Neural progenitor cell (in vitro differentiated cells): Measurements from ENCODE around the gene ARHGEF38. TPM values are rescaled to one million over a fixed set of nuclear protein-coding genes. Genes with fewer than 3 reads are reported as not detected.

Source experiments
- DNase-seq: peaks from one replicate; pipeline ENCODE4 v3.0.0-alpha.2; 2016; ENCODE audit warnings: low spot score
- H2AFZ ChIP-seq: fragments of 200-600 bp; sonication (generic); replicated peaks from 2 replicates; pipeline ENCODE4 v1.6.1; 2016; ENCODE audit warnings: antibody characterized with exemption
- H3F3A ChIP-seq: fragments of 200-600 bp; sonication (generic); 2 replicates; pipeline ENCODE4 v1.6.1; 2016; ENCODE audit warnings: antibody characterized with exemption, low read depth
- H3K27ac ChIP-seq: fragments of 200-600 bp; sonication (generic); 2 replicates; pipeline ENCODE4 v1.5.1; 2016; ENCODE audit warnings: mild to moderate bottlenecking
- H3K27me3 ChIP-seq: fragments of 200-600 bp; sonication (generic); 2 replicates; pipeline ENCODE4 v1.6.1; 2016; ENCODE audit warnings: mild to moderate bottlenecking, moderate library complexity
- H3K36me3 ChIP-seq: fragments of 200-600 bp; sonication (generic); 2 replicates; pipeline ENCODE4 v1.5.1; 2016
- H3K4me1 ChIP-seq: fragments of 200-600 bp; sonication (generic); 2 replicates; pipeline ENCODE4 v1.6.1; 2016; ENCODE audit warnings: mixed run types
- H3K4me2 ChIP-seq: fragments of 200-600 bp; sonication (generic); 2 replicates; pipeline ENCODE4 v1.6.1; 2016
- H3K4me3 ChIP-seq: fragments of 200-600 bp; sonication (generic); 2 replicates; pipeline ENCODE4 v1.5.1; 2016
- H3K79me2 ChIP-seq: fragments of 200-600 bp; sonication (generic); 2 replicates; pipeline ENCODE4 v1.6.1; 2016; ENCODE audit warnings: low read depth
- H3K9ac ChIP-seq: fragments of 200-600 bp; sonication (generic); 2 replicates; pipeline ENCODE4 v1.6.1; 2016
- H3K9me3 ChIP-seq: fragments of 200-600 bp; sonication (generic); 2 replicates; pipeline ENCODE4 v1.5.1; 2016; ENCODE audit warnings: low read depth
- H4K20me1 ChIP-seq: fragments of 200-600 bp; sonication (generic); 2 replicates; pipeline ENCODE4 v1.6.1; 2016; ENCODE audit warnings: low read depth
- H3K27ac Mint-ChIP-seq: 3 replicates; pipeline ENCODE4 v1.8.0; 2021; ENCODE audit warnings: mixed read lengths
- H3K27me3 Mint-ChIP-seq: 2 replicates; pipeline ENCODE4 v1.8.0; 2022; ENCODE audit warnings: low read depth, mild to moderate bottlenecking, inconsistent platforms, moderate library complexity, mixed read lengths; ENCODE audit not compliant: insufficient read depth
- H3K36me3 Mint-ChIP-seq: 3 replicates; pipeline ENCODE4 v1.8.0; 2021; ENCODE audit warnings: mixed read lengths
- H3K4me1 Mint-ChIP-seq: 3 replicates; pipeline ENCODE4 v1.8.0; 2021; ENCODE audit warnings: mixed read lengths
- H3K4me3 Mint-ChIP-seq: 3 replicates; pipeline ENCODE4 v1.8.0; 2021; ENCODE audit warnings: mild to moderate bottlenecking, moderate library complexity, mixed read lengths
- H3K9me3 Mint-ChIP-seq: 3 replicates; pipeline ENCODE4 v1.8.0; 2020; ENCODE audit warnings: mixed read lengths
- CTCF ChIP-seq: fragments of 200-600 bp; sonication (generic); IDR thresholded peaks from 2 replicates; pipeline ENCODE4 v1.5.1; 2017; ENCODE audit warnings: antibody characterized with exemption, mild to moderate bottlenecking
- EZH2 ChIP-seq: fragments of 200-600 bp; sonication (generic); IDR thresholded peaks from 2 replicates; pipeline ENCODE4 v1.6.1; 2017; ENCODE audit warnings: antibody characterized with exemption, mild to moderate bottlenecking, moderate library complexity
- EZH2phosphoT487 ChIP-seq: fragments of 200-600 bp; sonication (generic); IDR thresholded peaks from 2 replicates; pipeline ENCODE4 v1.6.1; 2017; ENCODE audit warnings: antibody characterized with exemption
- total RNA-seq: library from RNA; depleted of rRNA; stranded (reverse); fragments of >200 nt; gene quantifications from 2 replicates; pipeline ENCODE4 v1.2.3, GENCODE V29; 2015; ENCODE audit warnings: low replicate concordance

ARHGEF38 gene
- total RNA-seq, 1 donor from 2014 or later, result 0.28 TPM

GRCh38 chr4:105547769-105548168 lies 4.7 kb upstream of the ARHGEF38 start:
- Histone ChIP-seq H3F3A (peaks cover 16% of the 10 kb centered on the region), H3K4me3 (no peak overlapping the region), H3K9me3 (no peaks in the 10 kb centered on the region), H3K4me2 (no peak overlapping the region), H3K4me1 (peaks cover 32% of the 10 kb centered on the region), H3K79me2 (no peaks in the 10 kb centered on the region), H3K27me3 (peaks cover 8% of the 10 kb centered on the region), H4K20me1 (no peaks in the 10 kb centered on the region), H2AFZ (no peak overlapping the region), H3K27ac (no peak overlapping the region), H3K36me3 (no peaks in the 10 kb centered on the region), H3K9ac (no peak overlapping the region)
- TF ChIP-seq EZH2phosphoT487 (no peak), CTCF (no peak), EZH2 (no peak)
- Mint-ChIP-seq H3K27me3 (peaks cover 10% of the 10 kb centered on the region), H3K9me3 (peaks cover 7% of the 10 kb centered on the region), H3K4me3 (no peak overlapping the region), H3K4me1 (peaks cover 54% of the 10 kb centered on the region), H3K36me3 (no peaks in the 10 kb centered on the region), H3K27ac (no peak overlapping the region)
- DNase-seq, result no peak

GRCh38 chr4:105548483-105548882 lies 3.9 kb upstream of the ARHGEF38 start:
- H3K27me3 ChIP-seq, result peaks cover under 1% of the 10 kb centered on the region
- peaks cover 10% of the 10 kb centered on the region for H3K27me3 Mint-ChIP-seq
- H3K4me1 Mint-ChIP-seq, result peaks cover 52% of the 10 kb centered on the region

GRCh38 chr4:105550641-105551040 lies 1.8 kb upstream of the ARHGEF38 start:
- Histone ChIP-seq H3K27me3 (no peaks in the 10 kb centered on the region), H3K9ac (no peak overlapping the region), H3K4me2 (peak overlapping the region; percentile 64), H3K9me3 (no peaks in the 10 kb centered on the region), H3K27ac (no peak overlapping the region), H3F3A (peaks cover 36% of the 10 kb centered on the region), H3K4me1 (peaks cover 50% of the 10 kb centered on the region), H3K36me3 (no peaks in the 10 kb centered on the region), H3K4me3 (no peak overlapping the region), H2AFZ (no peak overlapping the region), H4K20me1 (no peaks in the 10 kb centered on the region), H3K79me2 (no peaks in the 10 kb centered on the region)
- TF ChIP-seq EZH2phosphoT487, result no peak
- Mint-ChIP-seq H3K4me3 (no peak overlapping the region), H3K27me3 (peaks cover 10% of the 10 kb centered on the region), H3K4me1 (peaks cover 41% of the 10 kb centered on the region), H3K27ac (no peak overlapping the region), H3K9me3 (peaks cover 5% of the 10 kb centered on the region), H3K36me3 (no peaks in the 10 kb centered on the region)
- no peak for DNase-seq

More at GRCh38 chr4:105548483-105548882, 3.9 kb upstream of the ARHGEF38 start:
- Mint-ChIP-seq H3K4me3 (no peak overlapping the region), H3K27ac (no peak overlapping the region), H3K9me3 (peaks cover 7% of the 10 kb centered on the region), H3K36me3 (no peaks in the 10 kb centered on the region)
- Histone ChIP-seq H3K9ac (no peak overlapping the region), H3K36me3 (no peaks in the 10 kb centered on the region), H3K79me2 (no peaks in the 10 kb centered on the region), H3K4me1 (peaks cover 40% of the 10 kb centered on the region), H3K9me3 (no peaks in the 10 kb centered on the region), H3F3A (peaks cover 22% of the 10 kb centered on the region), H2AFZ (no peak overlapping the region), H3K27ac (no peak overlapping the region), H3K4me3 (no peak overlapping the region), H3K4me2 (peak overlapping the region; percentile 2), H4K20me1 (no peaks in the 10 kb centered on the region)
- TF ChIP-seq EZH2phosphoT487, result no peak
- no peak for TF ChIP-seq EZH2
- TF ChIP-seq CTCF, result no peak
- DNase-seq, result peak; percentile 8

GRCh38 chr4:105555409-105555808 lies 3.0 kb downstream of the ARHGEF38 start:
- Histone ChIP-seq H2AFZ (no peak overlapping the region), H4K20me1 (no peaks in the 10 kb centered on the region), H3K9ac (no peak overlapping the region), H3K27ac (peak overlapping the region; percentile 94), H3K4me2 (peak overlapping the region; percentile 75), H3K79me2 (no peaks in the 10 kb centered on the region), H3K4me1 (peaks cover 82% of the 10 kb centered on the region), H3K9me3 (no peaks in the 10 kb centered on the region), H3F3A (peaks cover 59% of the 10 kb centered on the region), H3K36me3 (no peaks in the 10 kb centered on the region), H3K27me3 (peaks cover 3% of the 10 kb centered on the region), H3K4me3 (peak overlapping the region; percentile 9)
- no peak overlapping the region for H3K27ac Mint-ChIP-seq
- H3K4me3 Mint-ChIP-seq, result no peak overlapping the region
- TF ChIP-seq EZH2, result no peak
- TF ChIP-seq CTCF, result no peak
- no peak for TF ChIP-seq EZH2phosphoT487
- H3K27me3 Mint-ChIP-seq, result peaks cover 12% of the 10 kb centered on the region
- peak; percentile 89 for DNase-seq
- H3K4me1 Mint-ChIP-seq, result peaks cover 49% of the 10 kb centered on the region
- no peaks in the 10 kb centered on the region for H3K36me3 Mint-ChIP-seq
- H3K9me3 Mint-ChIP-seq, result peaks cover 2% of the 10 kb centered on the region
